Hematopoietic multipotent progenitor cell treated with erythropoietin and hydrocortisone succinate and interleukin-3 and kit ligand, for 17 days (in vitro differentiated cells): ENCODE data around the gene RS1.

Experiments
- DNase-seq: peaks from one replicate; pipeline ENCODE4 v3.0.0-alpha.2; 2015; ENCODE audit warnings: low spot score

RS1 gene

GRCh38 chrX:18598413-18598812 is 73.5 kb downstream of the RS1 start:
- no peak for DNase-seq

- DNase-seq, result no peak
Observed at GRCh38 chrX:18596096-18596495, 75.8 kb downstream of the RS1 start.

- DNase-seq, result no peak
Observed at GRCh38 chrX:18594079-18594478, 77.8 kb downstream of the RS1 start.

DNA sequence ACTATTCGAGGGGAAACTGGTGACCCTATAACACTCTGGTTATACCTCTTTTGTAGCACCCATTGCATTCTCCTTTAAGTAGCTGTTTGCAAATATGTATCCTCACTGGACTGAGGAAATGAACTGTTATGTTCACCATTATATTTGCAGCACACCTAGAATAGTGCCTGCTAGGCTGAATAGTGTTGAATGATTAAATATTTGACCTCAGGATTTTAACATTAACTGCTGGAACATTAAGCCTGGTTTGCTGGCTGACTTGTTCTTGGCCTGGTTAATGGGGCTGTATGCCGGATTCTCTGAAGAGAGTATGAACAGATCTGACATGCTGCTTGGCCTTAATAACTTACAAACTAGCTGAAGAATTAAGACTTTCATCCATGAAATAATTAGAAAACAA is 80.1 kb downstream of the RS1 start:
- DNase-seq, result no peak
